A549 treated with Hydrocortisone at 1 μM for 4 hours (cell line): ENCODE measurements around the gene RMI2. TPM values are rescaled to one million over a fixed set of nuclear protein-coding genes. Genes with fewer than 3 reads are reported as not detected.

Experiments used
- total RNA-seq: library from RNA; stranded (reverse); fragments of 200-300 nt; extraction: Qiagen RNA extraction; gene quantifications from 5 replicates; pipeline ENCODE4 v1.2.3, GENCODE V29; 2022

The RMI2 gene
- 26.4 to 36.1 TPM (median 32.2 TPM) in 5 replicates for total RNA-seq

GRCh38 chr16:11345040-11345862, at the start of gene RMI2:
Gene RMI2, plus strand, starts transcription at chr16:11345459. Its CDS starts 13 bp downstream, at chr16:11345472.

Other genes starting within 250 kb of the RMI2 start
- 4.5 to 14.7 TPM (median 9.8 TPM) in 5 replicates for gene SOCS1, start 89.3 kb upstream of the RMI2 start, total RNA-seq
- gene TNP2, start 76.1 kb upstream of the RMI2 start, total RNA-seq = not detected in 5 replicates
- gene PRM3, start 71.8 kb upstream of the RMI2 start, total RNA-seq = not detected in 5 replicates
- not detected in 5 replicates for gene PRM2, start 69.0 kb upstream of the RMI2 start, total RNA-seq
- not detected in 5 replicates for gene PRM1, start 64.1 kb upstream of the RMI2 start, total RNA-seq
- gene LITAF, start 241.5 kb downstream of the RMI2 start, total RNA-seq = 179 to 192 TPM (median 186 TPM) in 5 replicates